AG20443 (cell line): ENCODE results near the gene AADACL3.
"Not testable (repeated sequence)": the region's sequence is repeated elsewhere in the genome, so short reads cannot be mapped to it uniquely, and the experiment has no call there.

Experiments used
- DNase-seq: peaks from one replicate; pipeline ENCODE4 v3.0.0; 2012; ENCODE audit warnings: low spot score, mixed read lengths

Gene AADACL3

GRCh38 chr1:12715896-12716437 is at the start of gene AADACL3:
AADACL3 (plus strand) TSS chr1:12716110; CDS start chr1:12716177, 67 bp downstream.
- DNase-seq: no peak

DNA sequence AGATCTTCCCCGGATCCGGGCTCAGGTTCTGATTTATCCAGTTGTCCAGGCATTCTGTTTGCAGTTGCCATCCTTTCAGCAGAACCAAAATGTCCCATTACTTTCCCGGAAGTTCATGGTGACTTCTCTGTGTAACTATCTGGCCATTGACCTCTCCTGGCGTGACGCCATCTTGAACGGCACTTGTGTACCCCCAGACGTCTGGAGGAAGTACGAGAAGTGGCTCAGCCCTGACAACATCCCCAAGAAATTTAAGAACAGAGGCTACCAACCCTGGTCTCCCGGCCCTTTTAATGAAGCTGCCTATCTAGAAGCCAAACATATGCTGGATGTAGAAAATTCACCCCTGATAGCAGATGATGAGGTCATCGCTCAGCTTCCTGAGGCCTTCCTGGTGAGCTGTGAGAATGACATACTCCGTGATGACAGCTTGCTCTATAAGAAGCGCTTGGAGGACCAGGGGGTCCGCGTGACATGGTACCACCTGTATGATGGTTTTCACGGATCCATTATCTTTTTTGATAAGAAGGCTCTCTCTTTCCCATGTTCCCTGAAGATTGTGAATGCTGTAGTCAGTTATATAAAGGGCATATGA is 49.7 kb upstream of the AADACL3 start:
- no peak for DNase-seq

GRCh38 chr1:12669529-12670068 is 46.3 kb upstream of the AADACL3 start:
- DNase-seq: no peak

DNA sequence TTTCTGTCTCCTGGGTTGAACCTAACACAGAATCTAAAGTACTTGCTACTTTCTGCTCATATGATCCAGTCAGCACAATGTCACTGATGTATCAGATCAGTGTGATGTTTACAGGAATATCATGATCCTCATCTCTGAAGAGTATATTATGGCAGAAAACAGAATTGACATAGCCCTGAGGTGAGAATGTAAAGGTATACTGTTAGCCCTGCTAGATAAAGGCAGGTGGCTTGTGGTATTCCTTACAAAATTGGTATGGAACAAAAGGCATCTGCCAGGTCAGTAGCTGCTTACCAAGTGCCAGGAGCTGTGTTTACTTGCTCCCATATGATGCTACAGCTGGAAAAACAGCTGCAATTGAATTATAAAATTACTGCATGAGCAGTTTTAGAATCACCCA is 41.6 kb upstream of the AADACL3 start:
- no peak for DNase-seq

DNA sequence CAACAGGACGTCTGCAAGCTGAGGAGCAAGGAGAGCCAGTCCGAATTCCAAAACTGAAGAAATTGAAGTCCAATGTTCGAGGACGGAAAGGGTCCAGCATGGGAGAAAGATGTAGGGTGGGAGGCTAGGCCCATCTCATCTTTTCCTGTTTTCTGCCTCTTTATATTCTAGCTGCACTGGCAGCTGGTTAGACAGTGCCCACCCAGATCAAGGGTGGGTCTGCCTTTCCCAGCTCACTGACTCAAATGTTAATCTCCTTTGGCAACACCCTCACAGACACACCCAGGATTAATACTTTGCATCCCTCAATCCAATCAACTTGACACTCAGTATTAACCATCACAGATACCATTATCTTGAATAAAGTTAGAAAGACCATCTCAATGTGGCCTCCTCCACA is 39.8 kb upstream of the AADACL3 start:
- DNase-seq: not testable (repeated sequence)

DNA sequence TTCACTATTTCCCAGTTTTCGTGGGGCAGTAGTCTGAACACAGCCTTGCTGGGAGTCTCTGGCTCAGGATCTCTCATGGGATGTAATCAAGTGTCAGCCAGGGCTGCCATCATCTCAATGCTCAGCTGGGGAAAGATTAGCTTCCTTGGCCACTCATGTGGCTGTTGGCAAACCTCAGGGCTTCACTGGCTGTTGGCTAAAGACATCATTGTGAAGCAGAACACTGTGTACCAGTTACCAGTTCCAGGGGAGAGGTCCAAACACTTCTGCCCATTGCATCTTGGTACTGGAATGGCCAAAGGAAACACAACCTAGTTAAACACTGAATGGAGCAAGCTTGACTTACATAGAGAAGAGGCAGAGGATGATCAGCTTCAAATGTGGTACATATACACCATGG is 38.3 kb upstream of the AADACL3 start:
- no peak for DNase-seq

DNA sequence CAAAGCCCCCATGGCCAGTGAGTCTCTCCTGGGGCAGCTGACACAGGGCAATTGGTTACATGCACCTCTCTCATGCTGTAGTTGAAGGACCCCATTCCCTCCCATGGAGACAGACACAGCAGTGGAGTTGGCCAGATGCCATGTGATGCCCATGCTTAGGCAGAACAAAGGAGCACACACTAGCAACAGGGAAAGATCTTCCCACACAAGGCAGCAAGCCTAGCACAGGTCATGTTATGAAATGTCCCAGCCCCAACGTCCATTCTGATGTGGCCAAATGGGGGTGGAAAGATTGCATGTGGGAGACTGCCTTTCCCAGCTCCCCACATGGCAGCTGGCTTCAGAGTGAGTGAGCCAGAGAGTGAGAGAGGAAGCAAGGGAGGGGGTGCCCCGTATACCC is 37.6 kb upstream of the AADACL3 start:
- no peak for DNase-seq

DNA sequence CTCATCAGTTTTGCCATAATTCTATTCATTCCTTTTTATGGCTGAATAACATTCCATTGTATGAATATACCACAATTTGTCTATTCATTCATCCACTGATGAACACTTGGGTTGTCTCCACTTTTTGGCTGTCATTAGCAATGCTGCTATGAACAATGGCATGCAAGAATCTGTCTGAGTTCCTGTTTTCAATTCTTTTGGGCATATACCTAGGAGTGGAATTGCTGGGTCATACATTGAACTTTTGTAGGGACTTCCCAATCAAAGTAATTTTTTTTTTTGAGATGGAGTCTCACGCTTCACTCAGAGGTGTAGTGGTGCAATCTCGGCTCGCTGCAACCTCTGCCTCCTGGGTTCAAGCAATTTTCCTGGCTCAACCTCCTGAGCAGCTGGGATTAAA is 37.1 kb upstream of the AADACL3 start:
- DNase-seq: no peak

- no peak for DNase-seq
Measured at GRCh38 chr1:12690156-12690555, 25.8 kb upstream of the AADACL3 start.

DNA sequence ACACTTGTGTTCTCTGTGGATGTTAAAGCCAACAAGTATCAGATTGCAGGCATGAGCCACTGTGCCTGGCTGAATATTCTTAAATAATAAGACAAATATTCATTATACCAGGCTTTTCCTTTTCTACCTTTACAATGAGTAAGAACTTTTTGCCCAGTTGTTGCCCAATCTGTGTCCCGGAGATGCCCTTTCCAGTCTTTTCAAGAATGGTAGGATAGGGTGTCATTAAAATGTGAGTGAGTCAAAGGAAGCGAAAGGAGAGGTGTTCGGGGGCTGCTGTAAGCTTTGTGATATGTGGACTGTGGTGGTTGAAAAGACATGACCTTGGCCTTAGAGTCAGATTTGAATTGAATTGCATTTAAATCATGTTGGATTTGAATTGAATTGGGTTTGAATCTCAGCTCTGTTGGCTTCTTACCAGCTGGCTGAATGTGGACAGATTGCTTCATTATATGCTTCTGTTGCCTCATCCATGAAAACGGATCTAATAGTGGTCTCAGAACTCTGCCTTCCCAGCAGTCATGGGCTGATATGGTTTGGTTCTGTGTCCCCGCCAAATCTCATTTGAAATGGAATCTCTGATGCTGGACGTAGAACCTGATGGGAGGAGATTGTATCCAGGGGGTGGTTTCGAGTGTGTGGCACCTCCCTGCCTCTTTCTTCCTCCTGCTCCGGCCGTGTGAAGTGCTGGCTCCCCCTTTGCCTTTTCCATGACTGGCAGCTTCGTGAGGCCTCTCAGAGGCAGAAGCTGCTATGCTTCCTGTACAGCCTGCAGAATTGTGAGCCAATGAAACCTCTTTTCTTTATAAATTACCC is 22.7 kb upstream of the AADACL3 start:
- DNase-seq: no peak

DNA sequence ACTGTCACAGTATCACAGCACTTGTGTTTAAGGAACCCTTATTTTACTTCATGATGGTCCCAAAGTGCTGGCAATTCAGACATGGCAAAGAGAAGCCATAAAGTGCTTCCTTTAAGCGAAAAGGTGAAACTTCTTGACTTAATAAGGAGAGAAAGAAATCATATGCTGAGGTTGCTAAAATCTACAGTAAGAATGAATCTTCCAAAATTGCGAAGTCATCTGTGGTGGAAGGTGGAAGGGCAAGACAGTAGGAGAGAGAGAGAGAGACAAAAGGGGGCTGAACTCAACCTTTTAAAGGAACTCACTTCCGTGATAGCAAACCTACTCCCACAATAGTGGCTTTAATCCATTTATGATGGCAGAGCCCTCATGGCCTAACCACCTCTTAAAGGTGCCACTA is 19.3 kb upstream of the AADACL3 start:
- no peak for DNase-seq

DNA sequence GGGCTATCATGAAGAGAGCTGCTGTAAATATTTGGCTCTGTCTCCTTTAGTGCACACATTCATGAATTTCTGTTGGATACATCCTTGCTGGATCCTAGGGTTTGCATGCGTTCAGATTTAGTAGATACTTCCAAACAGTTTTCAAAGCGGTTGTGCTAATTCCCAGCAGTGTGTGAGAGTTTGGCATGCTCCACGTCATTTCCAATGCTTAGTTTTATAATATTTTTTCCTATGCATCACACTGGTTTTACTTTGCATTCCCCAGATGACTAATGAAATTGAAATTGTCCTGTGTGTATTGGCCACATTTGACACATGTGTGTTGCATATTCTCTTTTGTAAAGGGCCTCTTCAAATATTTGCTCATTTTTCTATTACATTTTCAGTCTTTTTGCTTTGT is 18.5 kb upstream of the AADACL3 start:
- DNase-seq: peak; percentile 48

DNA sequence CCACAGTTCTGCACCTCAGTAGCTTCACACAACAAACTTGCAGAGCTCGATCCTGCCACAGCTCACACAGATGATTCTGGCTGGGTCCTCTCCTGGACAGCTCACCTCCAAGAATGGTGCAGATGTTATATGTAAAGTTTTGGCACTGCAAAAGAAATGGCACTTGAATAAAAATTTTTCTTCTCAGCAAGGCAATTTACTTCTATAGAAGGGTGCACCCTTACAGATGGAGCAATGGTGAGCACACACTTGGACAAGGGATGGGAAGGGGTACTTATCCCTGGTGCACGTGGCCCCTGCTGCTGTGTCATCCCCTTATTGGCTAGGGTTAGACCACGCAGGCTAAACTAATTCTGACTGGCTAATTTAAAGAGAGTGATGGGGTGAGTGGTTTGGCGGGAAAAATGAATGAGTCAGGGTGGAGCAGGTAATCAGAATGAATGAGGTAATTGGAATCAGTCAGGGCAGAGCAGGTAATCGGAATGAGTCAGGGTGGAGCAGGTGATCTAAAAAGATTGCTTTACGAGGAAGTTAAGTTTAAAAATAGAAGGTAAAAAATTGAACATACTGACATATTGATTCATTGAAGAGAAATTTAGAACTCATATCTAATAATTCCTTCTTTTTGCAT is 12.0 kb upstream of the AADACL3 start:
- no peak for DNase-seq

- no peak for DNase-seq
Measured at GRCh38 chr1:12706061-12706460, 9.8 kb upstream of the AADACL3 start.

GRCh38 chr1:12708396-12709090 is 7.4 kb upstream of the AADACL3 start:
- no peak for DNase-seq

- peak; percentile 30 for DNase-seq
Measured at GRCh38 chr1:12709091-12709491, 6.8 kb upstream of the AADACL3 start.

- DNase-seq: peak; percentile 23
Measured at GRCh38 chr1:12709696-12710095, 6.2 kb upstream of the AADACL3 start.

DNA sequence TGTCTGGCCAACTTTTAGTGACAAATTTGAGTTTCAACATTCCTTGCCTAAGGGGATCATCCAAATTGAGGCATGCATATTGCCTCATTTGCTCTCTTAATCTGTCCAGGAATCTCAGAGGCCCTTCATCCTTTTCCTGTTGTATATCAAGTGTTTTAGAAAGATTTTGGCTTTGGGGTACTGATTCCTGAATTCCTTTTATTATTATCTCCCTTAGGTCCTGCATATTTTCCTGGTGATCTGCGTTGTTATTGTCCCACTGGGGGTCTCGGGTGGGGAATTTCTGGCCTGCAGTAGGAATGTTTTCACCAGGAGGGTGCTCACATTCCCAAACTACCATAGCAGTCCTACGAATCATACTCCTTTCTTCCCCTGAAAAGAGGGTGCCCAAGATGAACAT is 4.4 kb upstream of the AADACL3 start:
- peak; percentile 30 for DNase-seq

DNA sequence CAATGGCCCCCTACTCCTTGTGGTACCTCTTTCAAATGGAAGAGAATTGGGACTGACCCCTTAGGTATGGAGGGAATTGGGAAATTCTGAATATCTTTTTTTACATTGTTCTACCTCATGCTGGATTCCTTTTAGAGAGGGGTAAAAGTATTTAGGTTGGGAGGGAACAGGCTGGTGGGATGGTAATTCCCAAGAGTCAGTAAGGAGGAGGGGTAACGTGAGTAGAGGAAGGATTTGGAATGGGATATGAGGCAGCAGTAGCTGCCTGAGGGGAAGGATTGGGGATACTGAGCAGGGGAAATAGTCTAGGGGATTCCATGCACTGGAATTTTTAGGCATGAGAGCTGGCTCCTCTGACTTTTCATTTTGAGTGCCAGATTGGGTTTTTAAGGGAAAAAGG is 3.8 kb upstream of the AADACL3 start:
- no peak for DNase-seq

- DNase-seq: no peak
Measured at GRCh38 chr1:12712929-12713328, 3.0 kb upstream of the AADACL3 start.

DNA sequence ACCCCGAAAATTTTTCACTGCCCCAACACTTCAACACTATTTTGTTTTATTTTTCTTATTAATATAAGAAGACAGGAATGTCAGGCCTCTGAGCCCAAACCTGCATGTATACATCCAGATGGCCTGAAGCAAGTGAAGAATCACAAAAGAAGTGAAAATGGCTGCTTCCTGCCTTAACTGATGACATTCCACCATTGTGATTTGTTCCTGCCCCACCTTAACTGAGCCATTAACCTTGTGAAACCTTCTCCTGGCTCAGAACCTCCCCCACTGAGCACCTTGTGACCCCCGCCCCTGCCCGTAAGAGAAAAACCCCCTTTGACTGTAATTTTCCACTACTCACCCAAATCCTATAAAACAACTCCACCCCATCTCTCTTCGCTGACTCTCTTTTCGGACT is 2.3 kb upstream of the AADACL3 start:
- not testable (repeated sequence) for DNase-seq
